ENCODE measurements around the gene KIAA1958.

KIAA1958 gene

GRCh38 chr9:112486221-112487007 lies at the start of gene KIAA1958:
Gene KIAA1958, plus strand, starts transcription at chr9:112486827. Its CDS starts 87,254 bp downstream, at chr9:112574081.
- peak; percentile 37 for DNase-seq

GRCh38 chr9:112437406-112437805 lies 49.2 kb upstream of the KIAA1958 start:
- no peak for DNase-seq

- DNase-seq: no peak
Measured at GRCh38 chr9:112439171-112439570, 47.5 kb upstream of the KIAA1958 start.

DNA sequence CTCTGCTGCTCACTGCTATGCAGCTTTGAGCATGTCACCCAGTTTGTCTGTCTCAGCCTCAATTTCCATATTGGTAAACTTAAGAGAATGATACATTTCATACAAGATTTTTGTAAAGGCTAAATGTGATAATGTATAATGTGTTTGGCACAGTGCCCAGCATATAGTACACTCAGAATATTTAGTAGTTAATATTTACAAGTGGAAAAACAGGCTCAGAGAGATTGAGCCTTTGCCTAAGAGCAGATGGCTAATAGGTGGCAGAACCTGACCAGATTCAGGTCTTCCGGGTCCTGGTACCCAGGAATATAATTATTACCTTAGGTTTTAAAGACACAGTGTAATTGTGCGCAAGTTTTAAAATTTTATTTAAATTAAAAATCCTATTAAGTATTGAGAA lies 46.8 kb upstream of the KIAA1958 start:
- no peak for DNase-seq

DNA sequence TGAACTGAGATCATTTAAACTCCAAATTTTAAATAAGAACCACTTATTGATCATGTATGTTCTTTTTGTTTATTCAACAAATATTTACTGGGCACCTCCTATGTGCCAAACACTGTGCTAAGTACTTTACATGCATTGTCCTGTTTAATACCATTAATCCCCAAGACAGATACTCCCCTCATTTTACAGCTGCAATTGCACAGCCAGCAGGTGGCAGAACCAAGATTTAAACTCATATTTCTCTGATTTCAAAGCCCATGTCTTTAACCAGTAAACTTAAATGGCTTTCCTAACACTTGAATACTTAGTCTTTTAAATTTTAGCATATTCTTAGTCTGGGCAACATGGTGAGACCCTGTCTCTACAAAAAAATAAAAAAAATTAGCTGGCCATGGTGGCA lies 43.4 kb upstream of the KIAA1958 start:
- no peak for DNase-seq

- no peak for DNase-seq
Measured at GRCh38 chr9:112443636-112444035, 43.0 kb upstream of the KIAA1958 start.

DNA sequence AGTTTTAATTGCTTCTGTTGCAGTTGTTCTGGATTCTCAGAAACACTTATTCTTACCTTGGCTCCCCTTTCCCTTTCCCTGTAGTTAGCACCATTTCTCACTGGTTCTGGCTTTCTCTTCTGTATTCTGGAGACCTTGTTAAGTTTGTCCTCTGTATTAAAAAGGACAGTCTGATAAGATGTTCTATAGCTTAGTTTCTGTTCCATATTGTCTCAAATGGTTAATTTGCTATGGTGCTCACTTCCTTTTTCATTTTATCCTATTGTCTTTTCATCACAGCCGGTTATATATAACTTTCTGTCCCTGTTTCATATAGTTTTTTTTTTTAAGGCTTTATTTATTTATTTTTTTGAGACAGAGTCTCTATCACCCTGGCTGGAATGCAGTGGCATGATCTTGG lies 41.4 kb upstream of the KIAA1958 start:
- DNase-seq: no peak

GRCh38 chr9:112446080-112446479 lies 40.5 kb upstream of the KIAA1958 start:
- no peak for DNase-seq

DNA sequence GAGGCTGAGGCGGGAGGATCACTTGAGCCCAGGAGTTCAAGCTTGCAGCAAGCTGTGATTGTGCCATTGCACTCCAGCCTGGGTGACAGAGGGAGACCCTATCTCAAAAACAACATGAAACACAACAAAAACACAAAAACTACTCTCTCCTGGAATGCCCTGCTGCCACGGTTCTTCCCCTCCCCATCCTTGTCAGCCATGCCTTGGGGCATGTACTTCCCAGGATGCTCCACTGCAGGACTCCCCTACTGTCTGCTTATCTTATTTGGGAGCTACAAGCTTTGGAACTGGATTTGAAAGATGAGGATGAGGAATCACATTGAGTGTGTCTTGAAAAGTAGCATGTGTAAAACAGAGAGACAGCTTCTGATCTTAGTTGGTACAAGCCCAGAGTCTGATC lies 40.1 kb upstream of the KIAA1958 start:
- DNase-seq: no peak

DNA sequence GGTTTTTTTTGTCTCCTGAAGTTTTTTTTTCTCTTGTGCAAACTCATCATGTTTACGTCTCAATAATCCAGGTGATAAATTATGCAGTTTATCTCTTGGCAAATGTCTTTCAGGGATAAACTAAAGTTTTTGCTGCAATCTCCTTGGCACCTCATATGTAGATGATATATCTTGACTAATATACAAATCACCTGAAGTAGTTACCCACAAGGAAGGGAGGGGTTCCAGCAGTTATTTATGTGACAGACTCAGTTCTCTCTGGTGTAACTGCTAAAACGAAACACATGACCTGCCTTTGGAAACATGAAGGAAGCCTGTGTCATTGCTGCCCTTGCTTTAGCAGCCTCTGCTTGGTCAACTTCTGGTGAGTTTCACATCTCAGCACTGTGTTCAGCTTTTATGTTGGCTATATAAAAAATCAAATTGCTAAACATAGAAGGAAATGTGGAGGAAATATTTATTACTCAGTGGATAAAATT lies 39.3 kb upstream of the KIAA1958 start:
- no peak for DNase-seq

DNA sequence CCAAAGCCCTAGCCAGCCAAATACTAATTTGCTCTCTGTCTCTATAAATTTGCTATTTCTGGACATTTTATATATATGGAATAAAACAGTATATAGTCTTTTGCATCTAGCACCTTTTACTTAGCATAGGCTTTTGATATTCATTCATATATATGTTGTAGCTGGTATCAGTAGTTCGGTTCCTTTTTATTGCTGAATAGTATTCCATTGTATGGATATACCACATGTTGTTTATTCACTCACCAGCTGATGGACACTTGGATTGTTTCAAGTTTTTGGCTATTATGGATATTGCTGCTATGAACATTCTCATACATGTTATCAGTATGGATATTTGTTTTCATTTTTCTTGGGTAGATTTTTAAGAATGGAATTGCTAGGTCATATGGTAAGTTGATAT lies 23.8 kb upstream of the KIAA1958 start:
- DNase-seq: no peak

DNA sequence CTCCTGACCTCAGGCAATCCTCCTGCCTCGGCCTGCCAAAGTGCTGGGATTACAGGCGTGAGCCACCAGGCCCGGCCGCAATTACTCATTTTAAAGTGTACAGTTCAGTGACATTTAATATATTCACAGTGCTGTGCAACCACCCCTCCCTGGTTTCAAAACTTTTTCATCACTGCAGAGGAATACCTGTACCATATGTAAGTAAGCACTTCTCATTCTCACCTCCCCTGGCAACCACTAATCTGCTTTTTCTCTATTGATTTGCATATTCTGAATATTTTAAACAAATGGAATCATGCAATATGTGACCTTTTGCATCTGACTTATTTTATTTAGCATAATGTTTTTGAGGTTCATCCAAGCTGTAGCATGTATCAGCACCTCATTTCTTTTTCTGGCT lies 21.3 kb upstream of the KIAA1958 start:
- DNase-seq: no peak

GRCh38 chr9:112472996-112473395 lies 13.6 kb upstream of the KIAA1958 start:
- no peak for DNase-seq

GRCh38 chr9:112473986-112474385 lies 12.6 kb upstream of the KIAA1958 start:
- no peak for DNase-seq

DNA sequence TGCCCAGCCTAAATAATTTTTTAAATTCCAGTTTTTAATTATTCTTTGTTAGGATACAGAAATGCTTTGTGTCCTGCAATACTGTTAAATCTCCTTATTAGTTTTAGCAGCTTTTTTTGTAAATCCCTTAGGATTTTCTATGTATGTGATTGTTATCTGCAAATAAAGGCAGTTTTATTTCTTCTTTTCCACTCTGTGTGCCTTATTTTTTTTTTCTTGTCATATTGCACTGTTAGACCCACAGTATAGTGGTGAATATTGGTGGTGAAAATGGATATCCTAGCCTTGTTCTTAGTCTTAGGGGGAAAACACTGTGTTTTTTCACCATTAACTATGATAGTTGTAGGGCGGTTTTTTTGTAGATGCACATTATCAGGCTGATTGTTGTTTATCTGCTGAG lies 11.3 kb upstream of the KIAA1958 start:
- no peak for DNase-seq

DNA sequence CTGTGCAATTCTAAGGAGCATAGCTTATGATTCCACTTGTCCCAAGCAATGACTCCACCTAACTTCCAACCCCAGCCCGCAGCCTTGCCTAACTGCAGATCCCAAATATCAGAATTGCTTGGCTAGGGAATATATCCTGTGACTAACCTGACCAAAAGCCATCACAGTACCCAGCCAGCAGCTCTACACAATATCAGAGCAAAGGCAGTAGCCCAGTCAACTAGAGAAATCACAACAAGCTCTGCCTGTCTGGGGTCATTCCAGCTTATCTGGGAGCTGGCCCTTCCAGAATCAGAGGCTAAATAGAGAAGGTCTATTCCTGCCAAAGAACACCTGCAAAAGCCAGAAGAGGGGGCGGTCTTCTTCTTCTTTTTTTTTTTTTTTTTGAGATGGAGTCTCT lies 9.3 kb upstream of the KIAA1958 start:
- no peak for DNase-seq

DNA sequence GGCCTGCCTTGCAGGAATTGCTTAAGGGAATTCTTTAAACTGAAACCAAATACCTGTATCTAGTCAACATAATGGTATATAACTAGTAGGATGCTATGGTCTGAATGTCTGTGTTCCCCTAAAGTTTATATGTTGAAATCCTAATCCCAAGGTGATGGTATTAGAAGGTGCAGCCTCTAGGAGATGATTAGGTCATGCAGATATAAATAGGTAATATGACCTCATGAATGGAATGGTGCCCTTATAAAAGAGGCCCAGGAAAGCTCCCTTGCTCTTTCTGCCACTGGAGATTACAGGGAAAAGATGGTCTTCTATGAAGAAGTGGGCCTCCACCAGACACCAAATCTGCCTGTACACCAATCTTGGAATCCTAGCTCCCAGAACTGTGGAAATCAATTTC lies 7.4 kb upstream of the KIAA1958 start:
- no peak for DNase-seq

DNA sequence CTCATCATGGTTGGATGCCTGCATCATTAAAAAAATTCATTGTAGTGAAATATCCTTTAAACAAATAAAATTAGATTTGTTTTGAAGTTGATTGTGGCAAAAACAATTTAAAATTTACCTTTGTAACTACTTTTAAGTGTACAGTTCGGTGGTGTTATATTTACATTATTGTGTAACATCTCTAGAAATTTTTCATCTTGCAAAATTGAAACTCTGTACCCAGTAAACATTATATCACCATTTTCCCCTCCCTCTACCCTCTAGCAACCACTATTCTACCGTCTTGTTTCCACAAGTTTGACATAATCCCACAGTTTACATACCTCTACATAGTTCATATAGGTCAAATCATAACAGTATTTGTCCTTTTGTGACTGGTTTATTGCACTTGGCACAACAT lies 2.0 kb upstream of the KIAA1958 start:
- DNase-seq: no peak

- DNase-seq: no peak
Measured at GRCh38 chr9:112485574-112485973, 1.1 kb upstream of the KIAA1958 start.

GRCh38 chr9:112487008-112487798 lies 576 bp downstream of the KIAA1958 start:
- DNase-seq: no peak

- DNase-seq: no peak
Measured at GRCh38 chr9:112487799-112488340, 1.2 kb downstream of the KIAA1958 start.

- DNase-seq: no peak
Measured at GRCh38 chr9:112489039-112489546, 2.5 kb downstream of the KIAA1958 start.

GRCh38 chr9:112489876-112490666 lies 3.4 kb downstream of the KIAA1958 start:
- DNase-seq: no peak

All from NCI-H2107 (cell line).